ENCODE measurements around the gene EZR. TPM values are rescaled to one million over a fixed set of nuclear protein-coding genes. Genes with fewer than 3 reads are reported as not detected.
"Not testable (repeated sequence)": the region's sequence is repeated elsewhere in the genome, so short reads cannot be mapped to it uniquely, and the experiment has no call there.

EZR gene
- total RNA-seq, 1 donor from 2014 or later, result 264 TPM

DNA sequence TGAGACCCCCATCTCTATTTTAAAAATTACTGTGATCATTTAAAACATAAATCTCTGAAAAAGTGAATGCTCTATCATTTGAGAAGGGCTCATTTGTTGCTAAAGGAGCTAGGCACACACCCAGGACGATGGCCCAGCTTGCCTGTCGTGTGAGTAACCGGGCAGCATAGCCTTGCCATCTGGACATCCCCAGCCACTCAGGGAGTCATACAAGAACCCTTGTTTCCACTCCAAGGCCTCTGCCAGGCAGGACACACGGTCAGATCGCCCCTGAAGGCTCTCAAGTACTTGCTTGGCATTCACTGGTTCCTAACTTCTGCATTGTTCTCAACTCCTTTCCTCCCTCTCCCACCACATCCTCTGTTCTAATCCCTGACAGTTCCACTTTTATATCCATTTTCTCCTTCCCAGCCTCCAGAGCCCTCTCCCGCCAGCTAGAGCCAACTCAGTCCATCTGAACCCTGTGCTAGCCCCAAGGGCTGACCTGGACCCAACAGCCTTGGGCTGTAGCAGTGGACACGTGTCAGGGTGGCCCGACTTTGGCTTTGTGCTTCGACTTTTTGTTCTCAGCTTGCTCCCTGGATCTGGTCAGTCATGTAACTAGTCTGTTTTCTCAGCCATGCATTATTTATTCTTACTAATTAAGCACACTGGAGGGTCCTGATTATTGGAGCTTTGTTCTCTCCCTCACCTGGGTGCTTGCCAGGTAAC is 15.7 kb upstream of the EZR start:
- no peak for DNase-seq (ENCODE audit: low read depth)
- TF ChIP-seq, protein P1, sequence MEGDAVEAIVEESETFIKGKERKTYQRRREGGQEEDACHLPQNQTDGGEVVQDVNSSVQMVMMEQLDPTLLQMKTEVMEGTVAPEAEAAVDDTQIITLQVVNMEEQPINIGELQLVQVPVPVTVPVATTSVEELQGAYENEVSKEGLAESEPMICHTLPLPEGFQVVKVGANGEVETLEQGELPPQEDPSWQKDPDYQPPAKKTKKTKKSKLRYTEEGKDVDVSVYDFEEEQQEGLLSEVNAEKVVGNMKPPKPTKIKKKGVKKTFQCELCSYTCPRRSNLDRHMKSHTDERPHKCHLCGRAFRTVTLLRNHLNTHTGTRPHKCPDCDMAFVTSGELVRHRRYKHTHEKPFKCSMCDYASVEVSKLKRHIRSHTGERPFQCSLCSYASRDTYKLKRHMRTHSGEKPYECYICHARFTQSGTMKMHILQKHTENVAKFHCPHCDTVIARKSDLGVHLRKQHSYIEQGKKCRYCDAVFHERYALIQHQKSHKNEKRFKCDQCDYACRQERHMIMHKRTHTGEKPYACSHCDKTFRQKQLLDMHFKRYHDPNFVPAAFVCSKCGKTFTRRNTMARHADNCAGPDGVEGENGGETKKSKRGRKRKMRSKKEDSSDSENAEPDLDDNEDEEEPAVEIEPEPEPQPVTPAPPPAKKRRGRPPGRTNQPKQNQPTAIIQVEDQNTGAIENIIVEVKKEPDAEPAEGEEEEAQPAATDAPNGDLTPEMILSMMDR (conservative IDR thresholded peaks at IDR 0.05; ENCODE audit: low read depth, low read length), result no peak
- H3K4me3 ChIP-seq (ENCODE audit: low read depth, low read length), result no peak overlapping the region

GRCh38 chr6:158832807-158833206 is 13.6 kb upstream of the EZR start:
- H3K4me3 ChIP-seq (ENCODE audit: low read depth, low read length); DNase-seq (ENCODE audit: low read depth): not testable (repeated sequence)

GRCh38 chr6:158832026-158832425 is 12.9 kb upstream of the EZR start:
- no peak overlapping the region for H3K4me3 ChIP-seq (ENCODE audit: low read depth, low read length)
- TF ChIP-seq, protein P1 (conservative IDR thresholded peaks at IDR 0.05; ENCODE audit: low read depth, low read length), result no peak

DNA sequence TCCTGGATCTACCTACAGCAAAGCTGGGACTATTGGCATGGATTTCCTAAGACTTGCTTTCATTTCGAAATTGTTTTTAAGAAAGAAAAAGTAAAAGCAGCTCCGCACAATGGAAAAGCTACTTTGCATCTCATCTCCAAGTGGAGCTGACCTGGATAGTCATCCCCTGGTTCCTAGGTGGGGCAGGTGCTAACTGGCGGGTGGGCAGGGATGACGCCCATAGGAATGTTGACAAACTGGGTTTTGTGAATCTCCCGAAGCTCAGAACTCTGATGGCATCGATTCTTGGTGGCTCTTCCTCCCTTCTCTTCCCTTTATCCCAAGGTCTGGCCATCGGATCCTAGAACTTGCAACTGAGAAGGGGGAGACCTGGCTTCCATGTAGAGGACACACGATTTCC is 12.4 kb upstream of the EZR start:
- no peak overlapping the region for H3K4me3 ChIP-seq (ENCODE audit: low read depth, low read length)
- no peak for DNase-seq (ENCODE audit: low read depth)
- TF ChIP-seq, protein P1 (conservative IDR thresholded peaks at IDR 0.05; ENCODE audit: low read depth, low read length), result no peak

More at GRCh38 chr6:158832026-158832425, 12.9 kb upstream of the EZR start:
- DNase-seq (ENCODE audit: low read depth), result no peak

GRCh38 chr6:158830736-158831135 is 11.6 kb upstream of the EZR start:
- no peak for DNase-seq (ENCODE audit: low read depth)
- TF ChIP-seq, protein P1 (conservative IDR thresholded peaks at IDR 0.05; ENCODE audit: low read depth, low read length), result no peak

DNA sequence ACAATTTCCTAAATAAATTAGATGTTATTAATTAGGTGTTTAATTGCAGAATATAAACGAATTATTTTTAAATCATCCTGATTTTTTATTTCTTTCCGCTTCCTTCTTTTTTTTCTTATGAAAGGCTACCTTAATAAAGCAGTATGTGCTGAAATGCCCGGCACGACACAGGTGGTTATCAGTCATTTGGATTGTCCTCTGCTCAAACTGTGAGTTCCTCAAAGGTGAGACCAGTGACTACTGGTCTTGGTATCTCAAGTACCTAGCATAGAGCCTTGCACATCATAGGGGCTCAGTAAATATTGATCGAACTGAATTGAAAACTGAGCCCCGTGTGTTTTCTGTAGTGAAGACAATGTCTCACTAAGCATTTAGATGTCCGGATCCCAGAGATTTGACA is 9.6 kb upstream of the EZR start:
- H3K4me3 ChIP-seq (ENCODE audit: low read depth, low read length), result no peak overlapping the region
- TF ChIP-seq, protein P1 (conservative IDR thresholded peaks at IDR 0.05; ENCODE audit: low read depth, low read length), result no peak
- no peak for DNase-seq (ENCODE audit: low read depth)

More at GRCh38 chr6:158830736-158831135, 11.6 kb upstream of the EZR start:
- H3K4me3 ChIP-seq (ENCODE audit: low read depth, low read length), result no peak overlapping the region

GRCh38 chr6:158826819-158827501 is 7.8 kb upstream of the EZR start:
- TF ChIP-seq, protein P1 (conservative IDR thresholded peaks at IDR 0.05; ENCODE audit: low read depth, low read length), result no peak
- DNase-seq (ENCODE audit: low read depth), result no peak
- no peak overlapping the region for H3K4me3 ChIP-seq (ENCODE audit: low read depth, low read length)
